Calu3 (cell line): ENCODE results near the gene TSPYL1. TPM values are rescaled to one million over a fixed set of nuclear protein-coding genes. Genes with fewer than 3 reads are reported as not detected.

ENCODE experiments used
- BruUV-seq: library from RNA; stranded (reverse); fragments of 400-500 nt; replicated peaks from 2 replicates; lab custom pipeline; 2021; lab: Mats Ljungman, UMichigan
- CTCF ChIA-PET: fragments of 300-600 bp; sonication (Branson Sonifier 250); formaldehyde crosslinking; loops from one replicate; lab custom pipeline; 2022; ENCODE audit warnings: antibody characterized with exemption; lab: Charles Lee
- DNase-seq: peaks from one replicate; pipeline ENCODE4 v3.0.0; 2022
- H3K27ac Mint-ChIP-seq: one replicate; pipeline ENCODE4 v1.8.0; 2022; ENCODE audit warnings: mixed read lengths; ENCODE audit not compliant: unreplicated experiment
- H3K27me3 Mint-ChIP-seq: one replicate; pipeline ENCODE4 v1.8.0; 2022; ENCODE audit warnings: mixed read lengths; ENCODE audit not compliant: unreplicated experiment
- H3K36me3 Mint-ChIP-seq: one replicate; pipeline ENCODE4 v1.8.0; 2022; ENCODE audit warnings: mild to moderate bottlenecking, moderate library complexity, mixed read lengths; ENCODE audit not compliant: insufficient read depth, unreplicated experiment
- H3K4me1 Mint-ChIP-seq: one replicate; pipeline ENCODE4 v1.8.0; 2022; ENCODE audit warnings: mild to moderate bottlenecking, low read depth, mixed read lengths; ENCODE audit not compliant: unreplicated experiment
- H3K4me3 Mint-ChIP-seq: one replicate; pipeline ENCODE4 v1.8.0; 2022; ENCODE audit warnings: mild to moderate bottlenecking, low read depth, moderate library complexity, mixed read lengths; ENCODE audit not compliant: unreplicated experiment
- H3K9me3 Mint-ChIP-seq: one replicate; pipeline ENCODE4 v1.8.0; 2022; ENCODE audit warnings: low read depth, mixed read lengths; ENCODE audit not compliant: unreplicated experiment
- CTCF ChIP-seq: fragments of 200-600 bp; IDR thresholded peaks from one replicate; pipeline ENCODE4 v1.8.0; 2022; ENCODE audit warnings: antibody characterized with exemption; ENCODE audit not compliant: unreplicated experiment
- intact Hi-C: fragments of 100-400 bp; cut with micrococcal nuclease; formaldehyde crosslinking; loops from one replicate; pipeline ENCODE4 v1.10.0; 2022; ENCODE audit not compliant: unreplicated experiment
- total RNA-seq: library from RNA; stranded (reverse); gene quantifications from 2 replicates; pipeline ENCODE4 v1.2.3, GENCODE V29; 2022

Gene TSPYL1
- total RNA-seq, 1 experiment from 2014 or later = 79.0 TPM

DNA sequence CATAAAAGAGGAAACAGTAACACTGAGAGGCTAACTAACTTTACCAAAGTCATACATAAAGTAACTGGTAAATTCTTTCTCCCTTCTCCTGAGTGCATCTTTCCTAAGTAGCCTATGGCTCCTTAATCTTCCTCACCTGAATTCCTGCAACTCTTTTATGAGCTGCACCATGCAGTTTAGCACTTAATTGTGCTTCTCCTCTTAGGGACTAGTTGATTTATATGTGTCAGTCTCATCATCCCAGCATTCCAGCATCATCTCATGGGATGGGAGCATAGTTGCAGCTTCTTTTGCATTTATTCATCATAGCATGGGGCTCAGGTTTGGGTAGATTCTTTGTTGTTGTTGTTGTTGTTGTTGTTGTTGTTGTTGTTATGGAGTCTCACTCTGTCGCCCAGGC is 3.5 kb upstream of the TSPYL1 start:
- Mint-ChIP-seq H3K9me3 (no peaks in the 10 kb centered on the region), H3K4me3 (no peak overlapping the region), H3K36me3 (peaks cover 21% of the 10 kb centered on the region), H3K27ac (no peak overlapping the region), H3K4me1 (peaks cover 13% of the 10 kb centered on the region), H3K27me3 (no peaks in the 10 kb centered on the region)
- BruUV-seq = no TSS peak
- intact Hi-C loops = no loop called here
- no peak for DNase-seq
- TF ChIP-seq CTCF = no peak
- CTCF ChIA-PET = no interaction called here

DNA sequence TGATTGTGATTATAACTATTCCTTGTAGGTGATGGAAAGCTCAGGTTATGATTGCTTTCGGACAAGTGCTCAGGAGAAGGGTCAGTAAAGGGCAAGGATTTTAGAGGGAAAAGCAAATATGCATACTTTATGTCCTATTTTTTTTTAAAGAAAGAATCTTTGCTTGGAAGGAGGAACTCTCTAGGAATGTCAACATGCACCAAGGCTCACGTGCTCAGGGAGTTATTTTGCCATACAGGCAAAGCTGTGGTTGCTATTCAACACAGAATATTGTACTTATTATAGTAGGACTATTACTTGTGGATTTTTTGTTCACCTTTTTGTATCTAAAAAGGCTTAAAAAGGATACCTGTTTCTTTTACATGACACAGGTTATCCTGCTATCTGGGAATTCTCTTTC is 3.0 kb upstream of the TSPYL1 start:
- Mint-ChIP-seq H3K4me1 (peaks cover 18% of the 10 kb centered on the region), H3K36me3 (peaks cover 26% of the 10 kb centered on the region), H3K27me3 (no peaks in the 10 kb centered on the region), H3K9me3 (no peaks in the 10 kb centered on the region), H3K4me3 (no peak overlapping the region), H3K27ac (no peak overlapping the region)
- no peak for TF ChIP-seq CTCF
- intact Hi-C loops = no loop called here
- BruUV-seq = no TSS peak
- no peak for DNase-seq
- CTCF ChIA-PET = no interaction called here

DNA sequence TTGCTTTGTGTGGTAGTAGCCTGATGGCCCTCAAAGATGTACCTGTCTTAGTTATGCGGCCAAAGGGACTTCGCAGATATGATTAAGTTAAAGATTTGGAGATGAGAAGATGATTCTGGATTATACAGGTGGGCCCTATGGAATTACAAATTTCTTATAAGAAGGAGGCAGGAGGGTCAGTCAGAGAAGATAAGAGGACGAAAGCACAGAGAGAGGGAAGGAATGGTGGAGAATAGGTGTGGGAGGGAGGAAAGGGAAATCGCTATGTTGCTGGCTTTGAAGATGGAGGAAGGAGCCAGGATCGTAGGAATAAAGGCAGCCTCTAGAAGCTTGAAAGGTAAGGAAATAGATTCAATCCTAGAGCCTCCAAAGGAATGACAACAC is 1.2 kb upstream of the TSPYL1 start:
- no peak for TF ChIP-seq CTCF
- H3K27me3 Mint-ChIP-seq = no peaks in the 10 kb centered on the region
- DNase-seq = no peak
- peaks cover 34% of the 10 kb centered on the region for H3K4me1 Mint-ChIP-seq
- H3K9me3 Mint-ChIP-seq = no peaks in the 10 kb centered on the region
- no TSS peak for BruUV-seq
- intact Hi-C loops = no loop called here
- CTCF ChIA-PET = interaction anchor here (2.4 kb wide), 1 partner anchor 12 kb away, joined by 9 read pairs; no protein-coding TSS in a partner anchor
- no peak overlapping the region for H3K27ac Mint-ChIP-seq
- H3K36me3 Mint-ChIP-seq = peaks cover 36% of the 10 kb centered on the region
- H3K4me3 Mint-ChIP-seq = peak overlapping the region; percentile 88

- TSS peak; percentile 74 for BruUV-seq
- CTCF ChIA-PET = interaction anchor here (1.5 to 2.4 kb wide), 2 partner anchors 7 to 11 kb away, joined by 7 to 9 read pairs; no protein-coding TSS in a partner anchor
- DNase-seq = no peak
- Mint-ChIP-seq H3K36me3 (peaks cover 39% of the 10 kb centered on the region), H3K4me1 (peaks cover 38% of the 10 kb centered on the region), H3K4me3 (peak overlapping the region; percentile 88), H3K27me3 (no peaks in the 10 kb centered on the region), H3K9me3 (no peaks in the 10 kb centered on the region), H3K27ac (peak overlapping the region; percentile 66)
- intact Hi-C loops = no loop called here
- no peak for TF ChIP-seq CTCF
These were observed 617 bp upstream of the TSPYL1 start for GRCh38 chr6:116280161-116280932.
